Thymus (tissue), 11 donors: ENCODE results near the gene CNOT4. TPM values are rescaled to one million over a fixed set of nuclear protein-coding genes. Genes with fewer than 3 reads are reported as not detected.

Experiments
- DNase-seq, 9 donors: peaks; one replicate each; pipeline ENCODE4 v3.0.0-alpha.2; 2013; ENCODE audit warnings: low spot score in 9 of 9, low read depth in 6 of 9, missing footprints in 1 of 9
- H3K27ac ChIP-seq, 2 donors: one replicate each; pipeline ENCODE4 v1.5.1; 2013; ENCODE audit warnings: control low read depth in 1 of 2, low read depth in 1 of 2, low read length in 1 of 2, mild to moderate bottlenecking in 1 of 2, moderate library complexity in 1 of 2
- H3K27me3 ChIP-seq, 2 donors: one replicate each; pipeline ENCODE4 v1.5.1; 2013; ENCODE audit warnings: low read length in 1 of 2; ENCODE audit not compliant: control insufficient read depth in 2 of 2, insufficient read depth in 1 of 2
- H3K36me3 ChIP-seq, 2 donors: one replicate each; pipeline ENCODE4 v1.5.1; 2013; ENCODE audit warnings: low read length in 1 of 2, mild to moderate bottlenecking in 1 of 2, moderate library complexity in 1 of 2; ENCODE audit not compliant: control insufficient read depth in 2 of 2, insufficient read depth in 2 of 2
- H3K4me1 ChIP-seq, 2 donors: one replicate each; pipeline ENCODE4 v1.5.1; 2013; ENCODE audit warnings: low read length in 2 of 2; ENCODE audit not compliant: control insufficient read depth in 2 of 2, insufficient read depth in 2 of 2
- H3K4me3 ChIP-seq, 2 donors: one replicate each; pipeline ENCODE4 v1.5.1; 2013; ENCODE audit warnings: low read length in 2 of 2, control low read depth in 1 of 2, mild to moderate bottlenecking in 1 of 2
- H3K9me3 ChIP-seq, 2 donors: one replicate each; pipeline ENCODE4 v1.5.1; 2013; ENCODE audit warnings: low read length in 1 of 2, mild to moderate bottlenecking in 1 of 2; ENCODE audit not compliant: control insufficient read depth in 2 of 2, insufficient read depth in 1 of 2
- WGBS: extraction: QIAGEN DNeasy Blood & Tissue Kit; methylation state at CpG from one replicate; pipeline ENCODE4 v1.1.7; 2013; 5-methylcytosine and 5-hydroxymethylcytosine counted together
- polyA plus RNA-seq: library from polyadenylated mRNA; stranded (reverse); fragments of 200-250 nt; gene quantifications from one replicate; pipeline ENCODE4 v1.2.3, GENCODE V29; 2013
- total RNA-seq: library from RNA; stranded (reverse); fragments of 120-200 nt; gene quantifications from one replicate; pipeline ENCODE4 v1.2.4, GENCODE V29; 2013
- donor health status: healthy.

Gene CNOT4
- total and polyA plus RNA-seq, 2 donors, result 6.3 to 12.8 TPM

DNA sequence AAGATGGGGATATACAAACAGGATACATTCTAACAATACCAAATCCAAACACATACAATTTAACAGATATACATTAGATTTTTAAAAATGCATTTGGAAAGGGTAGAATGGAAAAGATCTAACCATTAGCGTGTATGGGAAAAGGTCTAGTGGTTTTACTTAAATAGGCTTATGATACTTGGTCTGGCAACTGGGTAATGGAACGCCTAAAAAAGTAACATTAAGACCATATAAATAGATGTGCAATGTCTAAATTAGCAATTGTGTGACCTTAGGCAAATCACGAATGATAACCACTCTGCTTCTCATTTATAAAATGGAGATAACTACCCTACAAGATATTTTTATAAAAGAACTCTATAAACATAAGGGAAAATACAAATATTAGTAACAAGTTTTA, 135.2 kb downstream of the CNOT4 start:
- no peaks in the 10 kb centered on the region for H3K9me3 ChIP-seq
- no peaks in the 10 kb centered on the region for H3K4me1 ChIP-seq
- WGBS, result over 99% methylated on average over 3 of the region's 3 CpGs
- H3K27me3 ChIP-seq, result no peaks in the 10 kb centered on the region
- H3K27ac ChIP-seq, result no peak overlapping the region
- H3K4me3 ChIP-seq, result no peak overlapping the region
- no peaks in the 10 kb centered on the region for H3K36me3 ChIP-seq
- DNase-seq, result no peak

DNA sequence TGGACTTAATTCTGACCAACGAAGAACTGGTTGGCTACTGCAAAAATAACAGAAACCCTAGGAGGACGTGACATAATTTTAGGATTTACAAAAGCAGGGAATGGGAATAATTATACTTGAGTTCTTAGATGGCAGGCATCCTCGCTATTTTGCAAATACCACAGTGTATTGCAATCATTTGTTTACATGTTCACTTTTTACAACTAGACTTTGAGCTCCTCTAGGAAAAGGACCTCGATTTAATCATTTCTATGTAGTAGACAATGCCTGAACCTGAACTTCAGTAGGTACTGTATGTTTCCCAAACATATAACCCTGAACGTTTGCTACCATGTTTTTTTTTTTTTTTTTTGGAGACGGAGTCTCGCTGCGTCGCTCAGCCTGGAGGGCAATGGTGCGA, 137.7 kb downstream of the CNOT4 start:
- H3K4me1 ChIP-seq, result no peaks in the 10 kb centered on the region
- no peak overlapping the region for H3K27ac ChIP-seq
- WGBS, result 97% methylated on average over 10 of the region's 10 CpGs
- no peak overlapping the region for H3K4me3 ChIP-seq
- no peaks in the 10 kb centered on the region for H3K9me3 ChIP-seq
- H3K36me3 ChIP-seq, result no peaks in the 10 kb centered on the region
- H3K27me3 ChIP-seq, result no peaks in the 10 kb centered on the region
- no peak for DNase-seq

DNA sequence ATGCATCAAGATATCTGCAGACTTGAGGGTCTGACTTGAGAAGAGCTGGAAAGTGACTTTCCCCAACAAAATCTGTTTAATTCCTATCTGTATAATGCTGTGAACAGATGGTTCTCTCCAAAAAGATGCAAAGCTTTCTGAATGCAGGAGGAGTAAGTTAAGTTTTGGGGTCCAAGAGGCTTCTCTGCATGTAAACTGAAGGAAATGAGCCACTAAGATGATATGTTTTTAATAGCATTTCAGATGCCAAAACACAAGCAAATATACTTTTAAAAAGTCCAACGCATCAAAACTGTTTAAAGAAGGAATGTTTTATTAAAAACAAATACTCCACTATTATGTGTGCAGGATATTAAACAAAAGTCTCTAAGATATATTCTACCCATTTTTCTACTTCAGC, 139.2 kb downstream of the CNOT4 start:
- WGBS, result 99% methylated on average over 1 of the region's 1 CpG
- no peak for DNase-seq

GRCh38 chr7:135369405-135369804, 140.5 kb downstream of the CNOT4 start:
- Histone ChIP-seq H3K36me3 (no peaks in the 10 kb centered on the region), H3K4me1 (no peaks in the 10 kb centered on the region), H3K27ac (no peak overlapping the region), H3K27me3 (no peaks in the 10 kb centered on the region), H3K4me3 (no peak overlapping the region), H3K9me3 (no peaks in the 10 kb centered on the region)
- DNase-seq, result no peak

More for the DNA sequence above, 139.2 kb downstream of the CNOT4 start:
- Histone ChIP-seq H3K9me3 (no peaks in the 10 kb centered on the region), H3K27me3 (no peaks in the 10 kb centered on the region), H3K27ac (no peak overlapping the region), H3K36me3 (no peaks in the 10 kb centered on the region), H3K4me3 (no peak overlapping the region), H3K4me1 (no peaks in the 10 kb centered on the region)

DNA sequence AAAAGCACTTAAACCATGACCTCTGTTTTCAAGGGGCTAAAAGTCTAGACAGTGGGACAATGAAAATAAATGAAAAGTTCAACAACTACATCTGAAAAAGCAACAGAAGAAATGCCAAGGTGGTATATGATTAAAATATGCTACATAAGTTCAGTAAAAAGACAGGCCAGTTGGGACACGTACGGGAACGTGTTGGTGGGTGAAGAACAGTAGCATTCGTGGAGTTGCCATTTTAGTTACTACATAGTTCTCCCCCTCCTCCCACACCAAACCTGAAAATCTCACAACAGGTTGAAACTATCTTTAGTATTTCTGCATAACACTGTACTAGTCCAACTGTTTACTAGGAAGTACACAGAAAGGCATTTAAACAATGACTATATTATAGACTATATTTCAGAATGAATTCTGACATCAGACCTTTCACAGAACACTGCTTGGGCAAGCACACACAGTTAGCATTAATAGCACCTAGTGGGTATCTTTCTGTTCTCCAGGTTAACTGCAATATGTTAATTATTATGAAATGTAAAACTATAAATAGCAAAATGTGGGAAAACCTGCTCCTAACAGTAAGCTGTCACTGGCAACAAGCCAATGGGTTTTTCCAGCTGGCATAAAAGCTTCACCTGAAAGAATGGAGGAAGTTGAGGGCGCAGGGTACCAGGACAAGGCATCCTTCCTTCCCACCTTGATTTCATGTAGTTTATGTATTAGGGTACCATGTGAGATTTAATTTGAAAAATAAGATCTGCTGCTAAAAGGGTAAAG, 141.3 kb downstream of the CNOT4 start:
- H3K9me3 ChIP-seq, result no peaks in the 10 kb centered on the region
- no peak for DNase-seq
- H3K4me1 ChIP-seq, result no peaks in the 10 kb centered on the region
- peaks cover 0 to under 1% of the 10 kb centered on the region in 2 donors for H3K36me3 ChIP-seq
- no peaks in the 10 kb centered on the region for H3K27me3 ChIP-seq
- no peak overlapping the region for H3K4me3 ChIP-seq
- 98% methylated on average over 5 of the region's 5 CpGs for WGBS
- H3K27ac ChIP-seq, result no peak overlapping the region

DNA sequence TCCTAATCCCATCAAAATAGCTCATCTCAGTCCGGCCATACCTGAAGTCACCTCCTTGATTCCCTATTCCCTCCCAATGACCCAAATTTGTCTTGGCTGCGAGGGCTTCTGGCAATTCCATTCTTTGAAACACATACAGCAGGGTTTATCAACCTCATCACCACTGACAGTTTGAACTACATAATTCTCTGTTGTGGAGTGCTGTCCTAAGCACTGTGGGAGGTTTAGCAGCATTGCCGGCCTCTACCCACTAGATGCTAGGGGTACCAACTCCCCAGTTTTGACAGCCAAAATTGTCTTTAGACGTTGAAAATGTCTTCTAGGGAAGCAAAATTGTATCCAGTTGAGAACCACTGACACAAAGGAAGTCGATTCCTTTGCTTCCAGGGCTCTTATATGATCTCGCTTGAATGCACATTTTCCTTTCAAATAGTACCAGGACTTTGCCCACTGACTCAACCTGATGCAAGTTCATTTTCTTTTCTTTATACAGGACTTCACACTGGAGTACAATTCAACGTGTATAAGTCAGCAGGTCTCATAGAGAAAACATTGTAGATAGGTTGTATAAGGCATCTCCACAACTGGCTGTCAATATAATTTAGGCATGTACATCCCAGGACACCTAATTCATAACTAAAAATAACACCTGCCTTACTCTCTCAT, 142.9 kb downstream of the CNOT4 start:
- H3K4me3 ChIP-seq, result no peak overlapping the region
- peaks cover 0 to 14% of the 10 kb centered on the region in 2 donors for H3K36me3 ChIP-seq
- no peaks in the 10 kb centered on the region for H3K27me3 ChIP-seq
- 97% methylated on average over 7 of the region's 7 CpGs for WGBS
- no peaks in the 10 kb centered on the region for H3K4me1 ChIP-seq
- H3K9me3 ChIP-seq, result no peaks in the 10 kb centered on the region
- no peak for DNase-seq
- H3K27ac ChIP-seq, result no peak overlapping the region

DNA sequence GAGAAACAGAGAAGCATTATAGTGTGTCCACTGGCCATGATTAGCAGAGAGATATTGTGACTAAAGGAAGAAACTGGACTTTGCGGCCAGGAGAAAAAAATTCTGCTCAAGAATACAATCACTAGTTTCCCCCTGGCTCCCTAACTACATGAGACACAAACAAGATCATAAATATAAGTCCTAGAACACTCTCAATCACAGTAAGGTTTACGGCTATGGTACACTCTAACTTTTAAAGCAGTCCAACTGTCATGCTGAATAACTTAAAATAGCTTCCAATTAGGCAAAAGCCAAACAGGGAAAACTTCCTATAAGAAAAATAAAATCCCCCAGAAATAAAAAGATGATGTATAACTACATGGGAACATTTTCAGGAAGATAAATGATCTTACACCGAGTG, 144.2 kb downstream of the CNOT4 start:
- Histone ChIP-seq H3K27ac (no peak overlapping the region), H3K4me1 (no peaks in the 10 kb centered on the region), H3K36me3 (peaks cover 0 to 18% of the 10 kb centered on the region in 2 donors), H3K27me3 (no peaks in the 10 kb centered on the region), H3K9me3 (no peaks in the 10 kb centered on the region), H3K4me3 (no peak overlapping the region)
- WGBS, result 96% methylated on average over 3 of the region's 3 CpGs
- DNase-seq, result no peak

DNA sequence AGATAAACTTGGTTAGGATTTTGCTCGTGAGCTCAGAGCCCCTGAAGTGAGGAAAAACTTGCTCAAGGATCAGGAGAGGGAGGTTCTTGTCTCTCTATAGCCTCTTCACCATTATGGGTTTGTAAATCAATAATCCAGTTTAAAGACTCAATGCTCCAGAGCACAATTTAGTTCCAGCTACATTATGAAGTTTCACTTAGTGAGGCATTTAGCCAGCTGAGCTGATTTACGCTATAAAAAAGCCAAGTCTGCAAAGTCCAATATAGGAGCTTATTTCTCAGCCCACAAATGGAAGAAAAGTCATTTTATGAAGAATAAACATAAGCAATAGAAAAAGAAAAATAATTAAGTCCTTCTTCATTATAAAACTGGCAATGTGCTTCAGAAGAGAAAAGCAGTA, 145.7 kb downstream of the CNOT4 start:
- peaks cover 0 to 18% of the 10 kb centered on the region in 2 donors for H3K36me3 ChIP-seq
- H3K4me1 ChIP-seq, result no peaks in the 10 kb centered on the region
- no peaks in the 10 kb centered on the region for H3K9me3 ChIP-seq
- no peak for DNase-seq
- H3K4me3 ChIP-seq, result no peak overlapping the region
- no peak overlapping the region for H3K27ac ChIP-seq
- no peaks in the 10 kb centered on the region for H3K27me3 ChIP-seq
- WGBS, result 96% methylated on average over 2 of the region's 2 CpGs

GRCh38 chr7:135362871-135363270, 147.0 kb downstream of the CNOT4 start:
- H3K4me1 ChIP-seq, result no peaks in the 10 kb centered on the region

More at GRCh38 chr7:135362871-135363270, 147.0 kb downstream of the CNOT4 start:
- peaks cover 0 to 18% of the 10 kb centered on the region in 2 donors for H3K36me3 ChIP-seq
- no peak overlapping the region for H3K4me3 ChIP-seq
- H3K27me3 ChIP-seq, result no peaks in the 10 kb centered on the region
- H3K9me3 ChIP-seq, result no peaks in the 10 kb centered on the region
- 97% methylated on average over 7 of the region's 7 CpGs for WGBS
- DNase-seq, result no peak
- no peak overlapping the region for H3K27ac ChIP-seq
